Glutamatergic neuron (in vitro differentiated cells): Measurements from ENCODE around the gene AMER1. TPM values are rescaled to one million over a fixed set of nuclear protein-coding genes. Genes with fewer than 3 reads are reported as not detected.
"Not testable (repeated sequence)": the region's sequence is repeated elsewhere in the genome, so short reads cannot be mapped to it uniquely, and the experiment has no call there.

ENCODE experiments used
- DNase-seq: peaks from one replicate; pipeline ENCODE4 v3.0.0; 2022
- H3K27ac Mint-ChIP-seq: one replicate; pipeline ENCODE4 v1.8.0; 2020; ENCODE audit warnings: mild to moderate bottlenecking, mixed read lengths, inconsistent platforms; ENCODE audit not compliant: unreplicated experiment
- H3K27me3 Mint-ChIP-seq: one replicate; pipeline ENCODE4 v1.8.0; 2020; ENCODE audit warnings: mild to moderate bottlenecking, moderate library complexity, mixed read lengths, inconsistent platforms; ENCODE audit not compliant: unreplicated experiment
- H3K36me3 Mint-ChIP-seq: one replicate; pipeline ENCODE4 v1.8.0; 2020; ENCODE audit warnings: mild to moderate bottlenecking, mixed read lengths, inconsistent platforms; ENCODE audit not compliant: unreplicated experiment
- H3K4me1 Mint-ChIP-seq: one replicate; pipeline ENCODE4 v1.8.0; 2020; ENCODE audit warnings: mild to moderate bottlenecking, low read depth, mixed read lengths, inconsistent platforms; ENCODE audit not compliant: unreplicated experiment
- H3K4me3 Mint-ChIP-seq: one replicate; pipeline ENCODE4 v1.8.0; 2020; ENCODE audit warnings: mild to moderate bottlenecking, mixed read lengths, inconsistent platforms; ENCODE audit not compliant: unreplicated experiment
- H3K9me3 Mint-ChIP-seq: one replicate; pipeline ENCODE4 v1.8.0; 2020; ENCODE audit warnings: mild to moderate bottlenecking, moderate library complexity, mixed read lengths, inconsistent platforms; ENCODE audit not compliant: unreplicated experiment
- long read RNA-seq: library from polyadenylated mRNA; unstranded; transcript quantifications from one replicate; pipeline ENCODE4 v2.0.0, GENCODE V29; 2020; ENCODE audit not compliant: unreplicated experiment
- total RNA-seq: library from RNA; stranded (reverse); fragmentation: NEBNext Ultra II Directional; extraction: Animal tissue kit (Norgen Biotek cat#: 25700); gene quantifications from one replicate; pipeline ENCODE4 v1.2.1, GENCODE V29; 2021; ENCODE audit not compliant: unreplicated experiment
- TF ChIP-seq, protein P1 (sequence below): fragments of 200-600 bp; sonication (generic); IDR thresholded peaks from one replicate; pipeline ENCODE4 v1.5.0; 2021; ENCODE audit not compliant: partially characterized antibody, unreplicated experiment

AMER1 gene
- total RNA-seq, result 11.3 TPM
- long read RNA-seq, result 0 reads

DNA sequence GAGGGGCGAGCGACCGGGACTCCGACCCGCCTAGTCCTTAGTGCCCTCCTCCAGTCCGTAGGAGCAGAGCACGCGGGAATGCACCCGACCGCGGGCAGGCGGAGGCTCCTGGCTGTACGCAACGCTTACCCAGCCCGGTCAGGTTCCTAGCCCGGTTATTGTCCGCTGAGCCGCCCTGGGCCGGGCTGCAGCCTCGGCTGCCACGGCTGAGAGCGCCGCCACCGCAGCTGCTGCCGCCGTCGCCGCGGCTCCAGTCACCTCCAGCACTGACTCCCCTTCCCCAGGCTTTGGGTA, at the start of gene AMER1:
AMER1 (minus strand) TSS at position 268 of the 294 bp plus-strand sequence. CDS start 12,422 bp downstream, outside the sequence.
- Mint-ChIP-seq H3K4me1 (peaks cover 11% of the 10 kb centered on the region), H3K27ac (peak within 1 kb of the TSS; percentile 91), H3K27me3 (peaks cover 4% of the 10 kb centered on the region), H3K9me3 (peaks cover 5% of the 10 kb centered on the region), H3K36me3 (no peaks in the 10 kb centered on the region), H3K4me3 (peak within 1 kb of the TSS; percentile 88)
- peak; percentile 52 for DNase-seq
- TF ChIP-seq, protein P1, sequence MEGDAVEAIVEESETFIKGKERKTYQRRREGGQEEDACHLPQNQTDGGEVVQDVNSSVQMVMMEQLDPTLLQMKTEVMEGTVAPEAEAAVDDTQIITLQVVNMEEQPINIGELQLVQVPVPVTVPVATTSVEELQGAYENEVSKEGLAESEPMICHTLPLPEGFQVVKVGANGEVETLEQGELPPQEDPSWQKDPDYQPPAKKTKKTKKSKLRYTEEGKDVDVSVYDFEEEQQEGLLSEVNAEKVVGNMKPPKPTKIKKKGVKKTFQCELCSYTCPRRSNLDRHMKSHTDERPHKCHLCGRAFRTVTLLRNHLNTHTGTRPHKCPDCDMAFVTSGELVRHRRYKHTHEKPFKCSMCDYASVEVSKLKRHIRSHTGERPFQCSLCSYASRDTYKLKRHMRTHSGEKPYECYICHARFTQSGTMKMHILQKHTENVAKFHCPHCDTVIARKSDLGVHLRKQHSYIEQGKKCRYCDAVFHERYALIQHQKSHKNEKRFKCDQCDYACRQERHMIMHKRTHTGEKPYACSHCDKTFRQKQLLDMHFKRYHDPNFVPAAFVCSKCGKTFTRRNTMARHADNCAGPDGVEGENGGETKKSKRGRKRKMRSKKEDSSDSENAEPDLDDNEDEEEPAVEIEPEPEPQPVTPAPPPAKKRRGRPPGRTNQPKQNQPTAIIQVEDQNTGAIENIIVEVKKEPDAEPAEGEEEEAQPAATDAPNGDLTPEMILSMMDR, result no peak

- TF ChIP-seq, protein P1, result no peak
These were observed 24.8 kb upstream of the AMER1 start, which contains the start of gene ASB12 for GRCh38 chrX:64230123-64230970. TSS of gene ASB12 (minus strand) at chrX:64230607. CDS start at chrX:64225650, 4,957 bp downstream.

DNA sequence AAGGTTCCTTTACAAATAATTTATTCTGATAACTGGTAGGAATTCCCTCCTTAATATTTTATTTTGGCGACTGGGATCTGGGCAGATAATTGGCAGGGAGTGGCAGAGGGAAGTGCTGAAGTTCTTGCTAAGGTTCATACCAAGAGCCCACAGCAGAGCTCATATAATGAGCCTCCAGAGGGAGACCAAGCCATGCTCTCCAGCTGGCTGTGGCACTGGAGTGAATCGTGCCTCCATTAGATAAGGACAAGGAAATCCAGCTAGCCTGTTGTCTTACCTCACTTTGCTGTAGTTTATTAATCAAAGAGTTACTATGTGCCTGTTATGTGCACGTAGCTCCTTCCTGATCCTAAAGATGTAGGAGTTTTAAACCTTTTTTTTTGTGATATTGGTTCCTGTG, 23.6 kb upstream of the AMER1 start:
- Mint-ChIP-seq H3K4me3 (no peak overlapping the region), H3K9me3 (peaks cover 2% of the 10 kb centered on the region), H3K36me3 (no peaks in the 10 kb centered on the region), H3K27me3 (no peaks in the 10 kb centered on the region), H3K27ac (no peak overlapping the region), H3K4me1 (no peaks in the 10 kb centered on the region)
- TF ChIP-seq, protein P1, result no peak
- no peak for DNase-seq

More at GRCh38 chrX:64230123-64230970, 24.8 kb upstream of the AMER1 start, which contains the start of gene ASB12:
- Mint-ChIP-seq H3K4me1 (no peaks in the 10 kb centered on the region), H3K9me3 (peaks cover 2% of the 10 kb centered on the region), H3K27ac (no peak within 1 kb of the TSS), H3K27me3 (no peaks in the 10 kb centered on the region), H3K4me3 (no peak within 1 kb of the TSS), H3K36me3 (no peaks in the 10 kb centered on the region)
- DNase-seq, result no peak

GRCh38 chrX:64218023-64218422, 12.5 kb upstream of the AMER1 start:
- Mint-ChIP-seq H3K4me1 (no peaks in the 10 kb centered on the region), H3K9me3 (no peaks in the 10 kb centered on the region), H3K27me3 (no peaks in the 10 kb centered on the region), H3K27ac (no peak overlapping the region), H3K36me3 (no peaks in the 10 kb centered on the region), H3K4me3 (no peak overlapping the region)
- TF ChIP-seq, protein P1, result no peak
- DNase-seq, result no peak

DNA sequence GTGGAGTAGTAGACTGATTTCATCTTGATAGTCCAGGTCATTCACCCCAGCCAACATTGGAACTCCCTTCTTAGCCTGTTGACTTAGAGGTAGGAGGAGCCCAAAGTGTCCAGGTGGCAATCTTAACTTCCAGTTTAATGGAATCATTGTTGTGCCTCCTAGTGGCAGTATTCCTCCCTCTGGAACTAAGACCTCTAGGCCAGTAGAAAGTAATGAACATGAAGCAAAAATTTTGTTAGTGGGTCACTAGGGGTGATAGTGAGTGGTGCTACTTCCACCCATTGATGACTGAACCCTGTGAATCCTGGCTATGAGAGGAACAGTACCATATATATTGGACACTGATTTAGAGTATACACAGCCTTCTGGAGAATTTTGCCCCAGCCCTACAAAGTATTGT, 8.5 kb upstream of the AMER1 start:
- H3K9me3 Mint-ChIP-seq, H3K27me3 Mint-ChIP-seq, H3K4me1 Mint-ChIP-seq, DNase-seq, H3K27ac Mint-ChIP-seq, H3K36me3 Mint-ChIP-seq, H3K4me3 Mint-ChIP-seq: not testable (repeated sequence)
